ENCODE measurements around the gene CBLC. TPM values are rescaled to one million over a fixed set of nuclear protein-coding genes. Genes with fewer than 3 reads are reported as not detected.

Gene CBLC, protein sequence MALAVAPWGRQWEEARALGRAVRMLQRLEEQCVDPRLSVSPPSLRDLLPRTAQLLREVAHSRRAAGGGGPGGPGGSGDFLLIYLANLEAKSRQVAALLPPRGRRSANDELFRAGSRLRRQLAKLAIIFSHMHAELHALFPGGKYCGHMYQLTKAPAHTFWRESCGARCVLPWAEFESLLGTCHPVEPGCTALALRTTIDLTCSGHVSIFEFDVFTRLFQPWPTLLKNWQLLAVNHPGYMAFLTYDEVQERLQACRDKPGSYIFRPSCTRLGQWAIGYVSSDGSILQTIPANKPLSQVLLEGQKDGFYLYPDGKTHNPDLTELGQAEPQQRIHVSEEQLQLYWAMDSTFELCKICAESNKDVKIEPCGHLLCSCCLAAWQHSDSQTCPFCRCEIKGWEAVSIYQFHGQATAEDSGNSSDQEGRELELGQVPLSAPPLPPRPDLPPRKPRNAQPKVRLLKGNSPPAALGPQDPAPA
- total RNA-seq: not detected
- 1 to 10 TPM in 2 of 8 donors, under 1 TPM in 2, not detected in 4; 0.11 to 2.6 (median 1.1) TPM for polyA plus RNA-seq (ENCODE audit: insufficient read depth in 1 of 8, insufficient read length in 8 of 8, low replicate concordance in 1 of 8)
- long read RNA-seq, donor 1: 0 reads
- long read RNA-seq, donor 2: 0 reads
- long read RNA-seq, donor 3, partial matches to known transcripts: 0 of 1 reads
- long read RNA-seq, donor 3, other reads (novel, unspliced or antisense): 0 of 1 reads
- long read RNA-seq, donor 4: 0 reads
- long read RNA-seq, donor 5: 0 reads
- long read RNA-seq, donor 6: 0 reads
- long read RNA-seq, donor 7: 0 reads
- long read RNA-seq, donor 8: 0 reads
- long read RNA-seq, donor 9: 0 reads
- long read RNA-seq, donor 10: 0 reads
- long read RNA-seq, donor 11: 0 reads

DNA sequence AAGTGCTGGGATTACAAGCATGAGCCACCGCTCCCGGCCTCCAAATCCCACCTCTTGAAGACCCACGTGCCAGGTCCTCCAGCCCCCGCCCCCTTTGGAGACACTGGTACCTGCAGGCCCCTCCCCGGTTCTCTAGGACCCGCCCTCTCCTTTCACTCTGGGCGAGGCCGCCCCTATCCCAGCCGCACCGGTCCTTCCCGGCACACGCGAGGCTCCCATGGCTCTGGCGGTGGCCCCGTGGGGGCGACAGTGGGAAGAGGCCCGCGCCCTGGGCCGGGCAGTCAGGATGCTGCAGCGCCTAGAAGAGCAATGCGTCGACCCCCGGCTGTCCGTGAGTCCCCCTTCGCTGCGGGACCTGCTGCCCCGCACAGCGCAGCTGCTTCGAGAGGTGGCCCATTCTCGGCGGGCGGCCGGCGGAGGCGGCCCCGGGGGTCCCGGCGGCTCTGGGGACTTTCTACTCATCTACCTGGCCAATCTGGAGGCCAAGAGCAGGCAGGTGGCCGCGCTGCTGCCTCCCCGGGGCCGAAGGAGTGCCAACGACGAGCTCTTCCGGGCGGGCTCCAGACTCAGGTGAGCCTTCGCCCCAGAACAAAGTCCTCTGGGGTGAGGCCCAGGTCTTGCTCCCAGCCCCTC lies at the start of gene CBLC:
Gene CBLC, plus strand, starts transcription at position 176 of the 633 bp plus-strand sequence. Its CDS starts 42 bp downstream, at position 218.
- Histone ChIP-seq H3K27ac (ENCODE audit: low read length) (no peak within 1 kb of the TSS), H3K4me3 (ENCODE audit: low read length) (no peak within 1 kb of the TSS), H3K27me3 (ENCODE audit: control insufficient read depth, insufficient read depth, low read length) (no peaks in the 10 kb centered on the region), H3K4me1 (ENCODE audit: control insufficient read depth, insufficient read depth, low read length) (peaks cover 14% of the 10 kb centered on the region), H3K36me3 (ENCODE audit: control insufficient read depth, insufficient read depth, low read length) (no peaks in the 10 kb centered on the region), H3K9me3 (replicated peaks; ENCODE audit: control insufficient read depth, low read depth, low read length) (no peaks in the 10 kb centered on the region)
- 6% methylated on average over 45 of the region's 47 CpGs for WGBS (ENCODE audit: insufficient coverage)
- no peak for DNase-seq

GRCh38 chr19:44728178-44728577 lies 49.5 kb upstream of the CBLC start:
- Histone ChIP-seq H3K4me3 (ENCODE audit: low read length) (no peak overlapping the region), H3K9me3 (replicated peaks; ENCODE audit: control insufficient read depth, low read depth, low read length) (no peaks in the 10 kb centered on the region), H3K4me1 (ENCODE audit: control insufficient read depth, insufficient read depth, low read length) (peaks cover 10% of the 10 kb centered on the region), H3K36me3 (ENCODE audit: control insufficient read depth, insufficient read depth, low read length) (no peaks in the 10 kb centered on the region), H3K27me3 (ENCODE audit: control insufficient read depth, insufficient read depth, low read length) (peaks cover 3% of the 10 kb centered on the region), H3K27ac (ENCODE audit: low read length) (no peak overlapping the region)
- DNase-seq: no peak
- WGBS (ENCODE audit: insufficient coverage): 59% methylated on average over 3 of the region's 6 CpGs

DNA sequence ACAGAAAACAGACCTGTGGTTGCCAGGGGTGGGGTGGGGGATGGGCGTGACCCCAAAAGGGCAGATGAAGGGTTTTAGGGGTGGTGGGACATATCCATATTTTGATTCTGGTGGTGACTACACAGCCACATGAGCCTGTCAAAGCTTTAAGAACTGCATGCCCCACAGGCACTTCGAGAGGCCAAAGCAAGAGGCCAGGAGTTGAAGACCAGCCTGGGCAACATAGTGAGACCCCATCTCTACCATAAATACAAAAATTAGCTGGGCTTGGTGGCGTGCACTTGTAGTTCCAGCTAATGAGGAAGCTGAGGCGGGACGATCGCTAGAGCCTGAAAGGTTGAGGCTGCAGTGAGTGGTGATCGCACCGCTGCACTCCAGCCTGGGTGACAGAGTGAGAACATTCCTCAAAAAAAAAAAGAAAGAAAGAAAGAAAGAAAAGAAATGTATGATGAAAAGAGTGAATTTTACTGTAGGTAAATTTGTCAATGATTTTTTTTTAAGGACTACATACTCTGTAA lies 48.1 kb upstream of the CBLC start:
- Histone ChIP-seq H3K27me3 (ENCODE audit: control insufficient read depth, insufficient read depth, low read length) (peaks cover 3% of the 10 kb centered on the region), H3K27ac (ENCODE audit: low read length) (no peak overlapping the region), H3K9me3 (replicated peaks; ENCODE audit: control insufficient read depth, low read depth, low read length) (no peaks in the 10 kb centered on the region), H3K4me3 (ENCODE audit: low read length) (no peak overlapping the region), H3K4me1 (ENCODE audit: control insufficient read depth, insufficient read depth, low read length) (peaks cover 6% of the 10 kb centered on the region), H3K36me3 (ENCODE audit: control insufficient read depth, insufficient read depth, low read length) (no peaks in the 10 kb centered on the region)
- WGBS (ENCODE audit: insufficient coverage): 96% methylated on average over 5 of the region's 8 CpGs
- DNase-seq: no peak

GRCh38 chr19:44731081-44731480 lies 46.6 kb upstream of the CBLC start:
- DNase-seq: no peak
- no CpG with 5 or more reads among the region's 5 CpGs for whole genome bisulfite sequencing (ENCODE audit: insufficient coverage)
- Histone ChIP-seq H3K27ac (ENCODE audit: low read length) (no peak overlapping the region), H3K4me3 (ENCODE audit: low read length) (no peak overlapping the region), H3K9me3 (replicated peaks; ENCODE audit: control insufficient read depth, low read depth, low read length) (no peaks in the 10 kb centered on the region), H3K4me1 (ENCODE audit: control insufficient read depth, insufficient read depth, low read length) (no peaks in the 10 kb centered on the region), H3K36me3 (ENCODE audit: control insufficient read depth, insufficient read depth, low read length) (no peaks in the 10 kb centered on the region), H3K27me3 (ENCODE audit: control insufficient read depth, insufficient read depth, low read length) (peaks cover 3% of the 10 kb centered on the region)

DNA sequence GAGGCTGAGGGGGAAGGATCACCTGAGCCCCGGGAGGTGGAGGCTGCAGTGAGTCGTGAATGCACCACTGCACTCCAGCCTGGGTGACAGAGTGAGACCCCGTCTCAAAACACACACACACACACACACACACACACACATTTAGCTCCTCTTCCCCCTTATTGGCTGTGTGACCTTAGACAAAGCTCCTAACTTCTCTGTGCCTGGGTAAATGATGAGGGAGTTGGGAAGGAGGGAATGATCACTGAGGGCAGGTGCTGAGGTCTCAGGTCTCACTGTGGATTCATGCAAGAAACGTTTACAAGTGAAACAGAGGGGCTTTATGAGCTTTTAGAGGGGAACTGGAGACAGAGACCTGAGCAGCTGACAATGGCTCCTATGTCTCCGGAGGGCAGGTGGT lies 46.1 kb upstream of the CBLC start:
- DNase-seq: no peak
- Histone ChIP-seq H3K4me1 (ENCODE audit: control insufficient read depth, insufficient read depth, low read length) (no peaks in the 10 kb centered on the region), H3K27me3 (ENCODE audit: control insufficient read depth, insufficient read depth, low read length) (peaks cover 3% of the 10 kb centered on the region), H3K4me3 (ENCODE audit: low read length) (no peak overlapping the region), H3K9me3 (replicated peaks; ENCODE audit: control insufficient read depth, low read depth, low read length) (no peaks in the 10 kb centered on the region), H3K27ac (ENCODE audit: low read length) (no peak overlapping the region), H3K36me3 (ENCODE audit: control insufficient read depth, insufficient read depth, low read length) (no peaks in the 10 kb centered on the region)
- WGBS (ENCODE audit: insufficient coverage): 49% methylated on average over 2 of the region's 5 CpGs

GRCh38 chr19:44732235-44733014 lies 45.3 kb upstream of the CBLC start:
- Histone ChIP-seq H3K36me3 (ENCODE audit: control insufficient read depth, insufficient read depth, low read length) (no peaks in the 10 kb centered on the region), H3K4me1 (ENCODE audit: control insufficient read depth, insufficient read depth, low read length) (peaks cover under 1% of the 10 kb centered on the region), H3K9me3 (replicated peaks; ENCODE audit: control insufficient read depth, low read depth, low read length) (no peaks in the 10 kb centered on the region), H3K4me3 (ENCODE audit: low read length) (no peak overlapping the region), H3K27ac (ENCODE audit: low read length) (no peak overlapping the region), H3K27me3 (ENCODE audit: control insufficient read depth, insufficient read depth, low read length) (peaks cover 3% of the 10 kb centered on the region)
- WGBS (ENCODE audit: insufficient coverage): 76% methylated on average over 8 of the region's 11 CpGs
- DNase-seq: no peak

DNA sequence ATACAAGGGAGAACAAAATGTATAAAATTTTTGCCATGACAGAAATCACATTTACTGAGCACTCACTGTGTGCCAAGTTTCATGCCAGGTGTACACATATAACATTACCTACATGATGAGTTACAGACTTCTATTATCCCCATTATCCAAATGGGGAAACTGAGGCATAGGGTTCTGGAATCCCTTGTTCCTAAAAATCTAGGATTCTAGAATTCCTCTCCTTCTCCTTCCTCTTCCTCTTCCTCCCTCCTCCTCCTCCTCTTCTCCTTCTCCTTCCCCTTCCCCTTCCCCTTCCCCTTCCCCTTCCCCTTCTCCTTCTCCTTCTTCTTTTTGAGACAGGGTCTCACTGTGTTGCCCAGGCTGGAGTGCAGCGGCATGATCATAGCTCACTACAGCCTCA lies 43.3 kb upstream of the CBLC start:
- no peaks in the 10 kb centered on the region for H3K36me3 ChIP-seq (ENCODE audit: control insufficient read depth, insufficient read depth, low read length)
- 100% methylated on average over 1 of the region's 1 CpG for WGBS (ENCODE audit: insufficient coverage)
- H3K27me3 ChIP-seq (ENCODE audit: control insufficient read depth, insufficient read depth, low read length): peaks cover 3% of the 10 kb centered on the region

GRCh38 chr19:44735011-44735410 lies 42.7 kb upstream of the CBLC start:
- Histone ChIP-seq H3K27ac (ENCODE audit: low read length) (no peak overlapping the region), H3K4me3 (ENCODE audit: low read length) (no peak overlapping the region), H3K4me1 (ENCODE audit: control insufficient read depth, insufficient read depth, low read length) (peaks cover 3% of the 10 kb centered on the region), H3K9me3 (replicated peaks; ENCODE audit: control insufficient read depth, low read depth, low read length) (no peaks in the 10 kb centered on the region), H3K36me3 (ENCODE audit: control insufficient read depth, insufficient read depth, low read length) (no peaks in the 10 kb centered on the region), H3K27me3 (ENCODE audit: control insufficient read depth, insufficient read depth, low read length) (peaks cover 3% of the 10 kb centered on the region)
- no peak for DNase-seq
- 79% methylated on average over 2 of the region's 5 CpGs for WGBS (ENCODE audit: insufficient coverage)

More for the DNA sequence above, 43.3 kb upstream of the CBLC start:
- no peaks in the 10 kb centered on the region for H3K9me3 ChIP-seq (replicated peaks; ENCODE audit: control insufficient read depth, low read depth, low read length)
- no peak overlapping the region for H3K4me3 ChIP-seq (ENCODE audit: low read length)
- DNase-seq: no peak
- H3K4me1 ChIP-seq (ENCODE audit: control insufficient read depth, insufficient read depth, low read length): peaks cover 3% of the 10 kb centered on the region
- H3K27ac ChIP-seq (ENCODE audit: low read length): no peak overlapping the region

DNA sequence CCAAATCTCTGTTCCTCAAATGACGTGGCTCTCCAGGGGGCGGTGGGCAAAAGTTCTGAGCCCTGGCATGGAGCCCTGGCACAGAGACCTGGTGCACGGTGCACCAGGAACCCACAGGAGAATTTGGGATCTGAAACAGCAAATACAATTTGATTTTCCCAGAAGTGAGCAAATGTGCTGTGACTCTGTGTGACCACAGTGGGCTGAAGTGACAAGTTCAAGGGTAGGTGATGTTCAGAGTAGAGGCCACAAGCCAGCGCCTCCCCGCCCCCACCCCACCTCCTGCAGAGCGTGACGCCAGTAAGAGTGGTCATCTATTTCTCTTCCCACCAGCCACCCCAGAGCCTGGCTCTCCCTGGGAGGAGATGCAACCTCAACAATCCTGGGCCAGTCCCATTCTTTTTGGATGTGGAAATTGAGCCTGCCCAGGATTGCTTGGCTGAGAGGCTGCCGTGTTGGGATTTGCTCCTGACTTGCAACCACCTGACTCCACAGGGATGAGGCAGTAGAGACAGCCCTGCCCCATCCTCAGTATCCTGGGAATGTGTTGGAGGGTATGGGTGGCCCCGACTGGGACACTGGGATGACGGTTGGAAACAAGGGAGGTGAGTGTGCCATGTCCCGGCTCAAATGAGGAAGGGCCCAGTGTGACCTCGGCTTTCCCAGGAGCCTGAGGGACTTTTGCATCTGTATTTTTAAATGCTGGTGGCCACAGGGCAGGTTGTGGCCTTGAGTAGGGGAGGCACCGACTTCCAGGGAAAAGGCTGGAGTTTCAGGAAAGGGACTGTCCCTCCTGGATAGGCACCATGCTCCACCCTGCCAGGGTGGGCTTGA lies 40.2 kb upstream of the CBLC start:
- WGBS (ENCODE audit: insufficient coverage): 47% methylated on average over 8 of the region's 13 CpGs
- DNase-seq: no peak
- H3K4me1 ChIP-seq (ENCODE audit: control insufficient read depth, insufficient read depth, low read length): peaks cover 23% of the 10 kb centered on the region
- H3K9me3 ChIP-seq (replicated peaks; ENCODE audit: control insufficient read depth, low read depth, low read length): no peaks in the 10 kb centered on the region
- no peak overlapping the region for H3K4me3 ChIP-seq (ENCODE audit: low read length)
- H3K27ac ChIP-seq (ENCODE audit: low read length): no peak overlapping the region
- H3K36me3 ChIP-seq (ENCODE audit: control insufficient read depth, insufficient read depth, low read length): no peaks in the 10 kb centered on the region
- no peaks in the 10 kb centered on the region for H3K27me3 ChIP-seq (ENCODE audit: control insufficient read depth, insufficient read depth, low read length)
